Measurements from ENCODE around the gene PINLYP.

PINLYP gene

GRCh38 chr19:43551399-43552197 lies 24.0 kb upstream of the PINLYP start:
- no peak for DNase-seq

GRCh38 chr19:43552198-43552450 lies 23.5 kb upstream of the PINLYP start:
- DNase-seq, result no peak

GRCh38 chr19:43552616-43553015 lies 23.0 kb upstream of the PINLYP start:
- DNase-seq, result no peak

GRCh38 chr19:43553656-43554055 lies 21.9 kb upstream of the PINLYP start:
- no peak for DNase-seq

- DNase-seq, result no peak
Observed at GRCh38 chr19:43554317-43554895, 21.2 kb upstream of the PINLYP start.

GRCh38 chr19:43555185-43555770 lies 20.3 kb upstream of the PINLYP start:
- DNase-seq, result peak; percentile 14

- peak; percentile 62 for DNase-seq
Observed at GRCh38 chr19:43560687-43561086, 14.9 kb upstream of the PINLYP start.

GRCh38 chr19:43561139-43561970 lies 14.2 kb upstream of the PINLYP start:
- no peak for DNase-seq

- no peak for DNase-seq
Observed at GRCh38 chr19:43562226-43562697, 13.3 kb upstream of the PINLYP start.

GRCh38 chr19:43562698-43563241 lies 12.8 kb upstream of the PINLYP start:
- DNase-seq, result peak; percentile 35

GRCh38 chr19:43563816-43564457 lies 11.7 kb upstream of the PINLYP start:
- DNase-seq, result no peak

GRCh38 chr19:43564800-43565199 lies 10.8 kb upstream of the PINLYP start:
- no peak for DNase-seq

GRCh38 chr19:43569657-43570056 lies 5.9 kb upstream of the PINLYP start:
- no peak for DNase-seq

GRCh38 chr19:43570174-43570791 lies 5.3 kb upstream of the PINLYP start:
- DNase-seq, result no peak

GRCh38 chr19:43572171-43572588 lies 3.4 kb upstream of the PINLYP start:
- no peak for DNase-seq

- DNase-seq, result peak; percentile 14
Observed at GRCh38 chr19:43574424-43575155, 1.0 kb upstream of the PINLYP start.

GRCh38 chr19:43575955-43576878 lies 616 bp downstream of the PINLYP start:
- DNase-seq, result no peak

GRCh38 chr19:43578787-43579186 lies 3.2 kb downstream of the PINLYP start:
- no peak for DNase-seq

GRCh38 chr19:43581467-43581866 lies 5.9 kb downstream of the PINLYP start:
- no peak for DNase-seq

- no peak for DNase-seq
Observed at GRCh38 chr19:43582495-43582894, 6.9 kb downstream of the PINLYP start.

Data from T1000 (cell line).